Peyer's patch (tissue), 4 donors: ENCODE measurements around the gene TRAK1.

ENCODE experiments used
- POLR2A ChIP-seq, 2 donors: fragments of 450-650 bp; IDR thresholded peaks; one replicate each; pipeline ENCODE4 v1.5.1; 2017; ENCODE audit warnings: antibody characterized with exemption in 2 of 2, mild to moderate bottlenecking in 2 of 2, moderate library complexity in 2 of 2
- TF ChIP-seq, protein P1 (sequence below), 6 experiments: fragments of 450-650 bp in 4 of 6; fragments of 200-600 bp in 2 of 6; sonication (generic) in 1 of 6; IDR thresholded peaks; one replicate each; pipeline ENCODE4 v1.5.1; 2017 to 2019; ENCODE audit warnings: antibody characterized with exemption in 6 of 6, mild to moderate bottlenecking in 3 of 6, moderate library complexity in 1 of 6

DNA sequence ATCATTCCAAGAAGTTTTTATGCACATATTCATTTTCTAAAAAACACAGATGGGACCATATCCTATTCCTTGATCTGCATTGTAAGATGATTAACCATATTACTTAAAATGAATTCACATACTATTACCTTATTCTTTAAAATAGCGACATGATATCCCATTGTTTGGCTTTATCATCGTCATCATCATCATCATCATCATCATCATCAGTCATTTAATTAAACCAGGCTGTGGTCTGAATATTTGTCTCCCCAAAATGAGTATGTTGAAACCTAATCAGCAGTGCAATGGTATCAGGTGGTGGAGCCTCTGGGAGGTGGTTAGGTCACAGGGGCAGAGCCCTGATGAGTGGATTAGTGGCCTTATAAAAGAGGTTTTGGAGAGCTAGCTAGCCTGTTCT, 4.4 kb downstream of the TRAK1 start:
- TF ChIP-seq, protein P1, sequence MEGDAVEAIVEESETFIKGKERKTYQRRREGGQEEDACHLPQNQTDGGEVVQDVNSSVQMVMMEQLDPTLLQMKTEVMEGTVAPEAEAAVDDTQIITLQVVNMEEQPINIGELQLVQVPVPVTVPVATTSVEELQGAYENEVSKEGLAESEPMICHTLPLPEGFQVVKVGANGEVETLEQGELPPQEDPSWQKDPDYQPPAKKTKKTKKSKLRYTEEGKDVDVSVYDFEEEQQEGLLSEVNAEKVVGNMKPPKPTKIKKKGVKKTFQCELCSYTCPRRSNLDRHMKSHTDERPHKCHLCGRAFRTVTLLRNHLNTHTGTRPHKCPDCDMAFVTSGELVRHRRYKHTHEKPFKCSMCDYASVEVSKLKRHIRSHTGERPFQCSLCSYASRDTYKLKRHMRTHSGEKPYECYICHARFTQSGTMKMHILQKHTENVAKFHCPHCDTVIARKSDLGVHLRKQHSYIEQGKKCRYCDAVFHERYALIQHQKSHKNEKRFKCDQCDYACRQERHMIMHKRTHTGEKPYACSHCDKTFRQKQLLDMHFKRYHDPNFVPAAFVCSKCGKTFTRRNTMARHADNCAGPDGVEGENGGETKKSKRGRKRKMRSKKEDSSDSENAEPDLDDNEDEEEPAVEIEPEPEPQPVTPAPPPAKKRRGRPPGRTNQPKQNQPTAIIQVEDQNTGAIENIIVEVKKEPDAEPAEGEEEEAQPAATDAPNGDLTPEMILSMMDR (IDR thresholded peaks at IDR 0.05), result no peak
- TF ChIP-seq POLR2A (IDR thresholded peaks at IDR 0.05), result no peak
